ENCODE measurements around the gene NCR2. TPM values are rescaled to one million over a fixed set of nuclear protein-coding genes. Genes with fewer than 3 reads are reported as not detected.
A peak's percentile ranks its signal among the peaks of the same experiment; 100 is the strongest.

NCR2 gene
- total and polyA plus RNA-seq, 2 of the 13 experiments (the other 11 are each of a cell fraction or from before 2014, with no cell fraction given): not detected

DNA sequence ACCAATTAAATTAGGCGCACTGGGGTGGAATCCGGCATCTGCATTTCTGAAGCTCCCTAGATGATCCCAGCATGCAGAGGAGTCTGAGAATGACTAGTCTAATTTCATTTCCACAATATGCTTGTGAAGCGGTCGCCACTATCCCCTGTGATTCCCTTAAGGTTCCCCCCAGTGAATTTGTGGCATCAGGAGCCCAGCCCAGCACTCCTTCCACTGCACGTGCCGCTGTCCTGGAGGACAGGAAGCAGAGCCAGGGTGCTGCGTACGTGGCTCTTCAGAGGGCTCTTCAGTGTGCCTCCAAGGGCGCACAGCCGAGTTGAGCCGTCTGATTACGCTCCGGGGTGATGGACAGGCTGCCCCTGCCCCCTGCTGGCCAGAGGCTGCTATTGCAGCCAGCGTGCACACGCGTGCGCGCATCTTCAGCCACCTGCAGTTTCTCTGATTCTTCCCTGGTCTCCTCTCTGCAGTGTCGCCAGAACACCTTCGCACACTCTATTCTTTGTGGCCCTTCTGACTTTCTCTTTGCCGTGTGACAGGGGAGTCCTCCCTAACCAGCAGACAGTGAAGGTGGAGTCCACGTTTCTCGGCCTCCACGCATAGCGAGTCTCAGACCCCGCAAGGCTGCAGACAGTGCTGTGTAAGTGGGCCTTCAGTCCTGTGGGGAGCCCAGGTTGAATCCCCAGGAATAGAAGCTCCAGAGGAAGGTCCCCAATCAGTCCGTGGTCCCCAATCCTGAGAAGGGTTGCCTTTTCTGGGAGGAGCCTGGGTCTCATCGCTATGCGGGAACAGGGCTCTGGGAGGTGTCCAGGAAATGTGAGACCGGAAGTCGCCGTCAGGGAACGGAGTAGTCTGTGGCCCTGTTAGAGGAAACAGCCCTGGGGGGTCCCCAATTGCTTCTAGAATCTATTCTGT, 16.5 kb upstream of the NCR2 start (continued):
- TF ChIP-seq, protein P1, sequence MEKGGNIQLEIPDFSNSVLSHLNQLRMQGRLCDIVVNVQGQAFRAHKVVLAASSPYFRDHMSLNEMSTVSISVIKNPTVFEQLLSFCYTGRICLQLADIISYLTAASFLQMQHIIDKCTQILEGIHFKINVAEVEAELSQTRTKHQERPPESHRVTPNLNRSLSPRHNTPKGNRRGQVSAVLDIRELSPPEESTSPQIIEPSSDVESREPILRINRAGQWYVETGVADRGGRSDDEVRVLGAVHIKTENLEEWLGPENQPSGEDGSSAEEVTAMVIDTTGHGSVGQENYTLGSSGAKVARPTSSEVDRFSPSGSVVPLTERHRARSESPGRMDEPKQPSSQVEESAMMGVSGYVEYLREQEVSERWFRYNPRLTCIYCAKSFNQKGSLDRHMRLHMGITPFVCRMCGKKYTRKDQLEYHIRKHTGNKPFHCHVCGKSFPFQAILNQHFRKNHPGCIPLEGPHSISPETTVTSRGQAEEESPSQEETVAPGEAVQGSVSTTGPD (CRISPR knock-in tag; IDR thresholded peaks at IDR 0.05): no peak
- TF ChIP-seq, protein P2, sequence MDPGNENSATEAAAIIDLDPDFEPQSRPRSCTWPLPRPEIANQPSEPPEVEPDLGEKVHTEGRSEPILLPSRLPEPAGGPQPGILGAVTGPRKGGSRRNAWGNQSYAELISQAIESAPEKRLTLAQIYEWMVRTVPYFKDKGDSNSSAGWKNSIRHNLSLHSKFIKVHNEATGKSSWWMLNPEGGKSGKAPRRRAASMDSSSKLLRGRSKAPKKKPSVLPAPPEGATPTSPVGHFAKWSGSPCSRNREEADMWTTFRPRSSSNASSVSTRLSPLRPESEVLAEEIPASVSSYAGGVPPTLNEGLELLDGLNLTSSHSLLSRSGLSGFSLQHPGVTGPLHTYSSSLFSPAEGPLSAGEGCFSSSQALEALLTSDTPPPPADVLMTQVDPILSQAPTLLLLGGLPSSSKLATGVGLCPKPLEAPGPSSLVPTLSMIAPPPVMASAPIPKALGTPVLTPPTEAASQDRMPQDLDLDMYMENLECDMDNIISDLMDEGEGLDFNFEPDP (CRISPR knock-in tag; conservative IDR thresholded peaks at IDR 0.05): no peak
- TF ChIP-seq, protein P3, sequence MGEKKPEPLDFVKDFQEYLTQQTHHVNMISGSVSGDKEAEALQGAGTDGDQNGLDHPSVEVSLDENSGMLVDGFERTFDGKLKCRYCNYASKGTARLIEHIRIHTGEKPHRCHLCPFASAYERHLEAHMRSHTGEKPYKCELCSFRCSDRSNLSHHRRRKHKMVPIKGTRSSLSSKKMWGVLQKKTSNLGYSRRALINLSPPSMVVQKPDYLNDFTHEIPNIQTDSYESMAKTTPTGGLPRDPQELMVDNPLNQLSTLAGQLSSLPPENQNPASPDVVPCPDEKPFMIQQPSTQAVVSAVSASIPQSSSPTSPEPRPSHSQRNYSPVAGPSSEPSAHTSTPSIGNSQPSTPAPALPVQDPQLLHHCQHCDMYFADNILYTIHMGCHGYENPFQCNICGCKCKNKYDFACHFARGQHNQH (CRISPR knock-in tag; IDR thresholded peaks at IDR 0.05): peak; percentile 68; the same call in 1 of the 2 replicates
- TF ChIP-seq ZNF614 (CRISPR knock-in tag; IDR thresholded peaks at IDR 0.05; ENCODE audit: borderline replicate concordance) (peak; percentile 76; the same call in 1 of the 2 replicates), KLF12 (CRISPR knock-in tag; IDR thresholded peaks at IDR 0.05; ENCODE audit: borderline replicate concordance) (no peak), ZNF451 (CRISPR knock-in tag; IDR thresholded peaks at IDR 0.05) (no peak; the same call in 1 of the 2 replicates), NONO (IDR thresholded peaks at IDR 0.05) (no peak), NONO (CRISPR knock-in tag; conservative IDR thresholded peaks at IDR 0.05) (peak; percentile 54), NFYB (CRISPR knock-in tag; IDR thresholded peaks at IDR 0.05) (no peak), ZKSCAN1 (IDR thresholded peaks at IDR 0.05; ENCODE audit: low read length) (0 out of 2 replicates have a peak, but pooled peaks have one; percentile 15), HNRNPK (IDR thresholded peaks at IDR 0.05; ENCODE audit: low read depth, low read length, poor library complexity, severe bottlenecking) (no peak), ZNF260 (CRISPR knock-in tag; IDR thresholded peaks at IDR 0.05; ENCODE audit: borderline replicate concordance, low read depth) (no peak), SCMH1 (CRISPR knock-in tag; IDR thresholded peaks at IDR 0.05; ENCODE audit: borderline replicate concordance) (no peak), FOXP1 (IDR thresholded peaks at IDR 0.05) (no peak), FOXP1 (CRISPR knock-in tag; IDR thresholded peaks at IDR 0.05) (no peak), CHCHD3 (CRISPR knock-in tag; IDR thresholded peaks at IDR 0.05) (no peak), NBN (conservative IDR thresholded peaks at IDR 0.05) (no peak), RFX3 (CRISPR knock-in tag; IDR thresholded peaks at IDR 0.05) (no peak), ZNF550 (CRISPR knock-in tag; IDR thresholded peaks at IDR 0.05; ENCODE audit: borderline replicate concordance) (no peak), HCFC1 (IDR thresholded peaks at IDR 0.05; ENCODE audit: low read depth, low read length) (no peak), RBM22 (optimal IDR thresholded peaks at IDR 0.05; ENCODE audit: low read length) (no peak), CEBPB (IDR thresholded peaks at IDR 0.05; ENCODE audit: borderline replicate concordance, low read depth, low read length) (no peak)
- TF ChIP-seq, protein P4, sequence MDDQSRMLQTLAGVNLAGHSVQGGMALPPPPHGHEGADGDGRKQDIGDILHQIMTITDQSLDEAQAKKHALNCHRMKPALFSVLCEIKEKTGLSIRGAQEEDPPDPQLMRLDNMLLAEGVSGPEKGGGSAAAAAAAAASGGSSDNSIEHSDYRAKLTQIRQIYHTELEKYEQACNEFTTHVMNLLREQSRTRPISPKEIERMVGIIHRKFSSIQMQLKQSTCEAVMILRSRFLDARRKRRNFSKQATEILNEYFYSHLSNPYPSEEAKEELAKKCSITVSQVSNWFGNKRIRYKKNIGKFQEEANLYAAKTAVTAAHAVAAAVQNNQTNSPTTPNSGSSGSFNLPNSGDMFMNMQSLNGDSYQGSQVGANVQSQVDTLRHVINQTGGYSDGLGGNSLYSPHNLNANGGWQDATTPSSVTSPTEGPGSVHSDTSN (CRISPR knock-in tag; IDR thresholded peaks at IDR 0.05; ENCODE audit: borderline replicate concordance): no peak
- TF ChIP-seq, protein P5, sequence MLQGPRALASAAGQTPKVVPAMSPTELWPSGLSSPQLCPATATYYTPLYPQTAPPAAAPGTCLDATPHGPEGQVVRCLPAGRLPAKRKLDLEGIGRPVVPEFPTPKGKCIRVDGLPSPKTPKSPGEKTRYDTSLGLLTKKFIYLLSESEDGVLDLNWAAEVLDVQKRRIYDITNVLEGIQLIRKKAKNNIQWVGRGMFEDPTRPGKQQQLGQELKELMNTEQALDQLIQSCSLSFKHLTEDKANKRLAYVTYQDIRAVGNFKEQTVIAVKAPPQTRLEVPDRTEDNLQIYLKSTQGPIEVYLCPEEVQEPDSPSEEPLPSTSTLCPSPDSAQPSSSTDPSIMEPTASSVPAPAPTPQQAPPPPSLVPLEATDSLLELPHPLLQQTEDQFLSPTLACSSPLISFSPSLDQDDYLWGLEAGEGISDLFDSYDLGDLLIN (CRISPR knock-in tag; IDR thresholded peaks at IDR 0.05; ENCODE audit: borderline replicate concordance): no peak

Data from HepG2 (cell line).